DOHH2 (cell line): Measurements from ENCODE around the gene LRCH1.

ENCODE experiments used
- H3F3A ChIP-seq: fragments of 200-600 bp; sonication (generic), shearing (Covaris generic); 2 replicates; pipeline ENCODE4 v1.6.0; 2016; ENCODE audit warnings: antibody characterized with exemption, mild to moderate bottlenecking; ENCODE audit not compliant: control insufficient read depth, insufficient read depth
- H3K27ac ChIP-seq: fragments of 200-600 bp; sonication (generic); 2 replicates; pipeline ENCODE4 v1.5.1; 2014; ENCODE audit warnings: low read depth, mild to moderate bottlenecking, low read length, moderate library complexity
- H3K27me3 ChIP-seq: fragments of 200-600 bp; sonication (generic); 2 replicates; pipeline ENCODE4 v1.6.1; 2014; ENCODE audit warnings: mild to moderate bottlenecking, low read length, mixed read lengths; ENCODE audit not compliant: control insufficient read depth
- H3K36me3 ChIP-seq: fragments of 200-600 bp; sonication (generic); 2 replicates; pipeline ENCODE4 v1.6.1; 2014; ENCODE audit warnings: mild to moderate bottlenecking, low read length, moderate library complexity, mixed read lengths; ENCODE audit not compliant: control insufficient read depth
- H3K4me1 ChIP-seq: fragments of 200-600 bp; sonication (generic); 2 replicates; pipeline ENCODE4 v1.6.1; 2014; ENCODE audit warnings: mild to moderate bottlenecking, low read length, mixed read lengths; ENCODE audit not compliant: control insufficient read depth
- H3K4me2 ChIP-seq: fragments of 200-600 bp; sonication (generic); 2 replicates; pipeline ENCODE4 v1.6.0; 2014; ENCODE audit warnings: mild to moderate bottlenecking, low read length, moderate library complexity
- H3K4me3 ChIP-seq: fragments of 200-600 bp; sonication (generic); 2 replicates; pipeline ENCODE4 v1.5.1; 2014; ENCODE audit warnings: mild to moderate bottlenecking, low read length, mixed read lengths
- H3K79me2 ChIP-seq: fragments of 200-600 bp; sonication (generic); 2 replicates; pipeline ENCODE4 v1.6.1; 2014; ENCODE audit warnings: mild to moderate bottlenecking, low read length, mixed read lengths; ENCODE audit not compliant: control insufficient read depth
- H3K9me2 ChIP-seq: fragments of 200-600 bp; sonication (generic); replicated peaks from 2 replicates; pipeline ENCODE4 v1.6.1; 2014; ENCODE audit warnings: mild to moderate bottlenecking, low read length, mixed read lengths; ENCODE audit not compliant: control insufficient read depth
- H3K9me3 ChIP-seq: fragments of 200-600 bp; sonication (generic); 2 replicates; pipeline ENCODE4 v1.6.1; 2014; ENCODE audit warnings: antibody characterized with exemption, low read length, mixed read lengths; ENCODE audit not compliant: control insufficient read depth, insufficient read depth
- H4K20me1 ChIP-seq: fragments of 200-600 bp; sonication (generic); 2 replicates; pipeline ENCODE4 v1.6.0; 2014; ENCODE audit warnings: low read depth, mild to moderate bottlenecking, antibody characterized with exemption, low read length, moderate library complexity; ENCODE audit not compliant: control insufficient read depth, insufficient read depth
- EZH2phosphoT487 ChIP-seq: fragments of 200-600 bp; sonication (generic); IDR thresholded peaks from 2 replicates; pipeline ENCODE4 v1.6.1; 2017; ENCODE audit warnings: borderline replicate concordance, mild to moderate bottlenecking, antibody characterized with exemption, low read length, moderate library complexity, mixed read lengths
- TF ChIP-seq, protein P1 (sequence below): fragments of 200-600 bp; sonication (generic); IDR thresholded peaks from one replicate; pipeline ENCODE4 v1.5.1; 2014; ENCODE audit warnings: antibody characterized with exemption, mild to moderate bottlenecking, low read depth, low read length; ENCODE audit not compliant: poor library complexity, severe bottlenecking

Gene LRCH1

GRCh38 chr13:46698910-46699460 lies 146.0 kb downstream of the LRCH1 start:
- H3K4me3 ChIP-seq: no peak overlapping the region
- H3K9me2 ChIP-seq: no peaks in the 10 kb centered on the region
- no peak overlapping the region for H3K4me2 ChIP-seq
- no peaks in the 10 kb centered on the region for H3K79me2 ChIP-seq
- H3K27me3 ChIP-seq: no peaks in the 10 kb centered on the region
- peaks cover 61% of the 10 kb centered on the region for H3K36me3 ChIP-seq
- no peaks in the 10 kb centered on the region for H3K9me3 ChIP-seq
- no peaks in the 10 kb centered on the region for H3K4me1 ChIP-seq
- TF ChIP-seq, protein P1, sequence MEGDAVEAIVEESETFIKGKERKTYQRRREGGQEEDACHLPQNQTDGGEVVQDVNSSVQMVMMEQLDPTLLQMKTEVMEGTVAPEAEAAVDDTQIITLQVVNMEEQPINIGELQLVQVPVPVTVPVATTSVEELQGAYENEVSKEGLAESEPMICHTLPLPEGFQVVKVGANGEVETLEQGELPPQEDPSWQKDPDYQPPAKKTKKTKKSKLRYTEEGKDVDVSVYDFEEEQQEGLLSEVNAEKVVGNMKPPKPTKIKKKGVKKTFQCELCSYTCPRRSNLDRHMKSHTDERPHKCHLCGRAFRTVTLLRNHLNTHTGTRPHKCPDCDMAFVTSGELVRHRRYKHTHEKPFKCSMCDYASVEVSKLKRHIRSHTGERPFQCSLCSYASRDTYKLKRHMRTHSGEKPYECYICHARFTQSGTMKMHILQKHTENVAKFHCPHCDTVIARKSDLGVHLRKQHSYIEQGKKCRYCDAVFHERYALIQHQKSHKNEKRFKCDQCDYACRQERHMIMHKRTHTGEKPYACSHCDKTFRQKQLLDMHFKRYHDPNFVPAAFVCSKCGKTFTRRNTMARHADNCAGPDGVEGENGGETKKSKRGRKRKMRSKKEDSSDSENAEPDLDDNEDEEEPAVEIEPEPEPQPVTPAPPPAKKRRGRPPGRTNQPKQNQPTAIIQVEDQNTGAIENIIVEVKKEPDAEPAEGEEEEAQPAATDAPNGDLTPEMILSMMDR: no peak
- TF ChIP-seq EZH2phosphoT487: no peak
- H4K20me1 ChIP-seq: no peaks in the 10 kb centered on the region
- H3F3A ChIP-seq: no peaks in the 10 kb centered on the region
- no peak overlapping the region for H3K27ac ChIP-seq

GRCh38 chr13:46712524-46712923 lies 159.6 kb downstream of the LRCH1 start:
- Histone ChIP-seq H3K9me2 (no peaks in the 10 kb centered on the region), H3K79me2 (no peaks in the 10 kb centered on the region), H3K27me3 (no peaks in the 10 kb centered on the region), H3F3A (no peaks in the 10 kb centered on the region), H3K36me3 (peaks cover 31% of the 10 kb centered on the region), H4K20me1 (no peaks in the 10 kb centered on the region), H3K4me3 (peak overlapping the region; percentile 10), H3K4me2 (peak overlapping the region; percentile 44), H3K4me1 (peaks cover 46% of the 10 kb centered on the region), H3K9me3 (no peaks in the 10 kb centered on the region), H3K27ac (peak overlapping the region; percentile 59)
- TF ChIP-seq, protein P1: no peak
- TF ChIP-seq EZH2phosphoT487: no peak

GRCh38 chr13:46715363-46715762 lies 162.4 kb downstream of the LRCH1 start:
- peaks cover 62% of the 10 kb centered on the region for H3K4me1 ChIP-seq
- H3K79me2 ChIP-seq: no peaks in the 10 kb centered on the region
- no peak overlapping the region for H3K4me3 ChIP-seq
- H3K27ac ChIP-seq: no peak overlapping the region
- H3K36me3 ChIP-seq: peaks cover 28% of the 10 kb centered on the region
- H3K9me3 ChIP-seq: no peaks in the 10 kb centered on the region
- H3K9me2 ChIP-seq: no peaks in the 10 kb centered on the region
- H4K20me1 ChIP-seq: no peaks in the 10 kb centered on the region
- TF ChIP-seq, protein P1: no peak
- TF ChIP-seq EZH2phosphoT487: no peak
- H3F3A ChIP-seq: no peaks in the 10 kb centered on the region
- no peaks in the 10 kb centered on the region for H3K27me3 ChIP-seq
- no peak overlapping the region for H3K4me2 ChIP-seq
